Left lung (tissue), 10 donors: ENCODE results near the gene CFL1. TPM values are rescaled to one million over a fixed set of nuclear protein-coding genes. Genes with fewer than 3 reads are reported as not detected.
A peak's percentile ranks its signal among the peaks of the same experiment; 100 is the strongest.

Source experiments
- ATAC-seq: fragments of 200-7000 bp; cut with Tn5 transposase; one replicate; pipeline ENCODE4 v1.9.1; 2020; ENCODE audit warnings: moderate library complexity
- DNase-seq, 4 donors: peaks; one replicate each; pipeline ENCODE4 v3.0.0-alpha.2; 2013 to 2020
- H3K27ac ChIP-seq, 2 donors: fragments of 200-600 bp; sonication (generic) in 1 of 2; one replicate each; pipeline versions ENCODE4 v1.5.0 to v1.8.0; 2020 to 2021
- H3K27me3 ChIP-seq, 2 donors: fragments of 200-600 bp; sonication (generic) in 1 of 2; one replicate each; pipeline versions ENCODE4 v1.5.0 to v1.8.0; 2020 to 2021
- H3K36me3 ChIP-seq, 2 donors: fragments of 200-600 bp; sonication (generic) in 1 of 2; one replicate each; pipeline versions ENCODE4 v1.5.0 to v1.8.0; 2020 to 2021
- H3K4me1 ChIP-seq, 2 donors: fragments of 200-600 bp; one replicate each; pipeline ENCODE4 v1.8.0; 2021
- H3K4me3 ChIP-seq, 2 donors: fragments of 200-600 bp; sonication (generic) in 1 of 2; one replicate each; pipeline versions ENCODE4 v1.5.0 to v1.8.0; 2020 to 2021; ENCODE audit warnings: mild to moderate bottlenecking in 1 of 2
- H3K9me3 ChIP-seq, 2 donors: fragments of 200-600 bp; sonication (generic) in 1 of 2; one replicate each; pipeline versions ENCODE4 v1.5.0 to v1.8.0; 2020 to 2021
- intact Hi-C, 2 donors: fragments of 100-400 bp; cut with DNase I; formaldehyde crosslinking; loops; one replicate each; pipeline versions ENCODE4 v1.11.2 to v1.14.2; 2022
- polyA plus RNA-seq, 6 donors: library from polyadenylated mRNA; unstranded; fragments of 120-200 nt; gene quantifications; one replicate each; pipeline ENCODE4 v1.2.1, GENCODE V29; 2013; ENCODE audit not compliant: insufficient read length in 6 of 6
- total RNA-seq, 2 donors: library from RNA; stranded (reverse); fragmentation: NEBNext Ultra II Directional; extraction: Animal tissue kit (Norgen Biotek cat#: 25700); gene quantifications; one replicate each; pipeline ENCODE4 v1.2.1, GENCODE V29; 2021
- TF ChIP-seq, protein P1 (sequence below), 2 donors: fragments of 200-600 bp; sonication (generic) in 1 of 2; IDR thresholded peaks; one replicate each; pipeline versions ENCODE4 v1.5.0 to v1.8.0; 2021; ENCODE audit warnings: antibody characterized with exemption in 2 of 2
- donor health status: DM: no; HTN: yes; CAD: no.
- donor health status: DM: no; HTN: no; CAD: no.

CFL1 gene
- total and polyA plus RNA-seq, 8 donors = 599 to 1,162 (median 777) TPM

GRCh38 chr11:65814131-65814985 is 43.6 kb downstream of the CFL1 start:
- Histone ChIP-seq H3K27me3 (no peaks in the 10 kb centered on the region), H3K4me3 (no peak overlapping the region), H3K36me3 (no peaks in the 10 kb centered on the region), H3K4me1 (peaks cover 0 to 39% of the 10 kb centered on the region in 2 donors), H3K9me3 (no peaks in the 10 kb centered on the region), H3K27ac (peak overlapping the region in 1 of 2 donors; percentile 33)
- TF ChIP-seq, protein P1, sequence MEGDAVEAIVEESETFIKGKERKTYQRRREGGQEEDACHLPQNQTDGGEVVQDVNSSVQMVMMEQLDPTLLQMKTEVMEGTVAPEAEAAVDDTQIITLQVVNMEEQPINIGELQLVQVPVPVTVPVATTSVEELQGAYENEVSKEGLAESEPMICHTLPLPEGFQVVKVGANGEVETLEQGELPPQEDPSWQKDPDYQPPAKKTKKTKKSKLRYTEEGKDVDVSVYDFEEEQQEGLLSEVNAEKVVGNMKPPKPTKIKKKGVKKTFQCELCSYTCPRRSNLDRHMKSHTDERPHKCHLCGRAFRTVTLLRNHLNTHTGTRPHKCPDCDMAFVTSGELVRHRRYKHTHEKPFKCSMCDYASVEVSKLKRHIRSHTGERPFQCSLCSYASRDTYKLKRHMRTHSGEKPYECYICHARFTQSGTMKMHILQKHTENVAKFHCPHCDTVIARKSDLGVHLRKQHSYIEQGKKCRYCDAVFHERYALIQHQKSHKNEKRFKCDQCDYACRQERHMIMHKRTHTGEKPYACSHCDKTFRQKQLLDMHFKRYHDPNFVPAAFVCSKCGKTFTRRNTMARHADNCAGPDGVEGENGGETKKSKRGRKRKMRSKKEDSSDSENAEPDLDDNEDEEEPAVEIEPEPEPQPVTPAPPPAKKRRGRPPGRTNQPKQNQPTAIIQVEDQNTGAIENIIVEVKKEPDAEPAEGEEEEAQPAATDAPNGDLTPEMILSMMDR (IDR thresholded peaks at IDR 0.05) = no peak
- peak; percentile 42 for ATAC-seq
- intact Hi-C loops = no loop called here
- peak in 3 of 4 donors; percentile 28 to 71 (median 47) for DNase-seq

GRCh38 chr11:65811764-65812475 is 46.1 kb downstream of the CFL1 start:
- Histone ChIP-seq H3K36me3 (no peaks in the 10 kb centered on the region), H3K4me3 (no peak overlapping the region), H3K27me3 (peaks cover 0 to 10% of the 10 kb centered on the region in 2 donors), H3K4me1 (peaks cover 0 to 32% of the 10 kb centered on the region in 2 donors), H3K27ac (no peak overlapping the region), H3K9me3 (no peaks in the 10 kb centered on the region)
- TF ChIP-seq, protein P1 (IDR thresholded peaks at IDR 0.05) = no peak
- peak in 1 of 4 donors; percentile 57 for DNase-seq
- intact Hi-C loops = no loop called here
- peak; percentile 10 for ATAC-seq

GRCh38 chr11:65810046-65810868 is 47.7 kb downstream of the CFL1 start:
- intact Hi-C loops = no loop called here
- peaks cover 0 to 24% of the 10 kb centered on the region in 2 donors for H3K4me1 ChIP-seq
- no peak overlapping the region for H3K27ac ChIP-seq
- no peak overlapping the region for H3K4me3 ChIP-seq
- no peaks in the 10 kb centered on the region for H3K36me3 ChIP-seq
- no peaks in the 10 kb centered on the region for H3K9me3 ChIP-seq
- peak; percentile 10 for ATAC-seq
- peaks cover 0 to 24% of the 10 kb centered on the region in 2 donors for H3K27me3 ChIP-seq
- peak in 1 of 4 donors; percentile 59 for DNase-seq
- TF ChIP-seq, protein P1 (IDR thresholded peaks at IDR 0.05) = no peak

DNA sequence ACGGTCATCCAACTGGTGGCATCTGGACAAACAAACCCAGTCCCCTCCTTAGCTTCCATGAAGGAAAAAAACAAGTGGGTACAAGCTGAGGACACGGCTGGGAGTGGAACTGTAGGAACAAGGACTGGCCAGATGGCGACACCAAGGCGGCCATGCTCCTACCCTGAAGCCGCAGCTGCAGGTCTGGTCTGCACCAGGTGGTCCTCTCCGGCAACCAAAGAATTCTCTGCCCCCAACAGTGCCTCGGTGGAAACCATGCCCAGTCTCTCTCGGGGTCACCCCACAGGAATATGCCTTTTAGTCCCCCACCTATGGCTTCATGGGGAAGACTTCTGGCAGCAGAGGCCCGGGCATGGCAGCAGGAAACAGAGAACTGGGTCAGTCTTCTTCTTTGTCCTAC is 48.5 kb downstream of the CFL1 start:
- TF ChIP-seq, protein P1 (IDR thresholded peaks at IDR 0.05) = no peak
- no peak overlapping the region for H3K4me3 ChIP-seq
- ATAC-seq = no peak

More for the DNA sequence above, 48.5 kb downstream of the CFL1 start:
- no peak overlapping the region for H3K27ac ChIP-seq
- no peaks in the 10 kb centered on the region for H3K9me3 ChIP-seq
- H3K36me3 ChIP-seq = no peaks in the 10 kb centered on the region
- H3K4me1 ChIP-seq = peaks cover 0 to 23% of the 10 kb centered on the region in 2 donors
- H3K27me3 ChIP-seq = peaks cover 0 to 31% of the 10 kb centered on the region in 2 donors
- intact Hi-C loops = no loop called here
- DNase-seq = peak in 1 of 4 donors; percentile 54
